ENCODE measurements around the gene ZSCAN21. TPM values are rescaled to one million over a fixed set of nuclear protein-coding genes. Genes with fewer than 3 reads are reported as not detected.

The ZSCAN21 gene
- total RNA-seq, 2 donors from 2014 or later = 14.5 to 20.2 TPM

DNA sequence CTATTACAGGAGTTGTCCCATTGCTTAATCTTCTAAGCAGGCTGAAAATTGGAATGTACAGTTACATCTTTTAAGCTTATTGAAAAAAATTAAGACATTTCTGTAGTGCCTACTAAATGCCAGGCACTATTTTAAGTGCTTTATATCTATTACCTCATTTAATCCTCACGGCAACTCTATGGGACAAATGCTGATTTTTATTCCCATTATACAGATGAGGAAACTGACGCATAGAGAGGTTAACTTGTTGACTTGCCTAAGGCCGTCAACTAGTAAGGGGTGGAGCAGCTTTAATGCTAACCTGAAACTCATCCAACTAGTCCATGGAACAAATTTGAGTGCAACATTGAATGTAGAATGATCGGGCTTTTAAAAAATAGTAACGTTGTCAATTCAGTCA is 31.7 kb upstream of the ZSCAN21 start:
- 56 to 62% methylated on average over 5 of the region's 5 CpGs for WGBS, 2 donors
- ATAC-seq (no peak), DNase-seq (no peak)
- Histone ChIP-seq H3K36me3 (replicated peaks in 1 of 2; ENCODE audit: insufficient read depth in 1 of 2, low read depth in 2 of 2) (no peaks in the 10 kb centered on the region), H3K4me3 (no peak overlapping the region), H3K4me1 (peaks cover 73% of the 10 kb centered on the region), H3K27ac (peak overlapping the region; percentile 77 to 99 (median 98)), H3K27me3 (no peaks in the 10 kb centered on the region), H3K9me3 (no peaks in the 10 kb centered on the region)
- no peak for TF ChIP-seq POLR2A (IDR thresholded peaks at IDR 0.05)
- TF ChIP-seq, protein P1, sequence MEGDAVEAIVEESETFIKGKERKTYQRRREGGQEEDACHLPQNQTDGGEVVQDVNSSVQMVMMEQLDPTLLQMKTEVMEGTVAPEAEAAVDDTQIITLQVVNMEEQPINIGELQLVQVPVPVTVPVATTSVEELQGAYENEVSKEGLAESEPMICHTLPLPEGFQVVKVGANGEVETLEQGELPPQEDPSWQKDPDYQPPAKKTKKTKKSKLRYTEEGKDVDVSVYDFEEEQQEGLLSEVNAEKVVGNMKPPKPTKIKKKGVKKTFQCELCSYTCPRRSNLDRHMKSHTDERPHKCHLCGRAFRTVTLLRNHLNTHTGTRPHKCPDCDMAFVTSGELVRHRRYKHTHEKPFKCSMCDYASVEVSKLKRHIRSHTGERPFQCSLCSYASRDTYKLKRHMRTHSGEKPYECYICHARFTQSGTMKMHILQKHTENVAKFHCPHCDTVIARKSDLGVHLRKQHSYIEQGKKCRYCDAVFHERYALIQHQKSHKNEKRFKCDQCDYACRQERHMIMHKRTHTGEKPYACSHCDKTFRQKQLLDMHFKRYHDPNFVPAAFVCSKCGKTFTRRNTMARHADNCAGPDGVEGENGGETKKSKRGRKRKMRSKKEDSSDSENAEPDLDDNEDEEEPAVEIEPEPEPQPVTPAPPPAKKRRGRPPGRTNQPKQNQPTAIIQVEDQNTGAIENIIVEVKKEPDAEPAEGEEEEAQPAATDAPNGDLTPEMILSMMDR (IDR thresholded peaks at IDR 0.05) = no peak
- intact Hi-C loops (cut with DNase I) = no loop called here

DNA sequence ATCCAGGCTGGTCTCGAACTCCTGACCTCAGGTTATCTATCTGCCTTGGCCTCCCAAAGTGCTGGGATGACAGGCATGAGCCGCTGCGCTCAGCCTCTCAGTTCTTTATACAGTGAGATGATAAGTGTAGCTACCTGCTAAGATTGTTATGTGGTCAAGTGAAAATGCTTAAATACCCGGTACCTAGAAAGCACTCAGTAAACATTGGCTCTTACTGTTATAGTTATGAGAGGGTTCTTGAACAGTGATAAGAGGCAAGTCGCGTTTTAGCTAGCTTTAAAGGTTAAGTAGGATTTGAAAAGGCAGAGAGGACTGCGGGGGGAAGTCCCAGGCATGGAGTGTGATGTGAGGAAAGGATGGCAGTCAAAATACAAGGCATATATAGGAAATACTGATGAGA is 29.7 kb upstream of the ZSCAN21 start:
- DNase-seq = no peak
- H3K4me1 ChIP-seq = peaks cover 83% of the 10 kb centered on the region
- intact Hi-C loops (cut with DNase I) = no loop called here
- no peak for ATAC-seq
- H3K27me3 ChIP-seq = no peaks in the 10 kb centered on the region
- H3K36me3 ChIP-seq (replicated peaks in 1 of 2; ENCODE audit: insufficient read depth in 1 of 2, low read depth in 2 of 2) = peaks cover 0 to 10% of the 10 kb centered on the region in 2 donors
- H3K9me3 ChIP-seq = no peaks in the 10 kb centered on the region
- 23 to 24% methylated on average over 7 of the region's 7 CpGs for WGBS, 2 donors
- TF ChIP-seq, protein P1 (IDR thresholded peaks at IDR 0.05) = no peak
- TF ChIP-seq POLR2A (IDR thresholded peaks at IDR 0.05) = no peak
- H3K27ac ChIP-seq = peak overlapping the region in 3 of 4 donors; percentile 98 to 99 (median 98)
- H3K4me3 ChIP-seq = no peak overlapping the region

DNA sequence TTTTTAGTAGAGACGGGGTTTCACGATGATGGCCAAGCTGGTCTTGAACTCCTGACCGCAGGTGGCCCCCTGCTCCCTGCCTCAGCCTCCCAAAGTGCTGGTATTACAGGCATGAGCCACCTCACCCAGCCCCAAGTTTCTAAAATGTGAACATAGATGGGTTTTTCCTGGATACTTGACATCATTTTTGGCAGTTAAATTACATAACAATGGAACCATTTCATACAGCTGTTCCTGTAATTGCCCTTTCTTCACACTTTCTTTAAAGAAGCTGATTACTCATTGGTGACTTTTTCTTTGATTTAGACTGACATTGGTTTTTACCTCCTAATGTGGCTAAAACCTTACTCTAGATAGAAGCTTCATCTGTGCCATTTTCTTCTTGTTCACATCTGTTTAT is 28.3 kb upstream of the ZSCAN21 start:
- WGBS, 2 donors = 81 to 91% methylated on average over 3 of the region's 3 CpGs
- DNase-seq = no peak
- Histone ChIP-seq H3K27ac (peak overlapping the region in 3 of 4 donors; percentile 73 to 99 (median 81)), H3K27me3 (no peaks in the 10 kb centered on the region), H3K4me3 (no peak overlapping the region), H3K4me1 (peaks cover 79% of the 10 kb centered on the region), H3K9me3 (no peaks in the 10 kb centered on the region), H3K36me3 (replicated peaks in 1 of 2; ENCODE audit: insufficient read depth in 1 of 2, low read depth in 2 of 2) (peaks cover 4 to 18% of the 10 kb centered on the region in 2 donors)
- TF ChIP-seq POLR2A (IDR thresholded peaks at IDR 0.05) = no peak
- TF ChIP-seq, protein P1 (IDR thresholded peaks at IDR 0.05) = no peak
- ATAC-seq = no peak
- intact Hi-C loops (cut with DNase I) = no loop called here

DNA sequence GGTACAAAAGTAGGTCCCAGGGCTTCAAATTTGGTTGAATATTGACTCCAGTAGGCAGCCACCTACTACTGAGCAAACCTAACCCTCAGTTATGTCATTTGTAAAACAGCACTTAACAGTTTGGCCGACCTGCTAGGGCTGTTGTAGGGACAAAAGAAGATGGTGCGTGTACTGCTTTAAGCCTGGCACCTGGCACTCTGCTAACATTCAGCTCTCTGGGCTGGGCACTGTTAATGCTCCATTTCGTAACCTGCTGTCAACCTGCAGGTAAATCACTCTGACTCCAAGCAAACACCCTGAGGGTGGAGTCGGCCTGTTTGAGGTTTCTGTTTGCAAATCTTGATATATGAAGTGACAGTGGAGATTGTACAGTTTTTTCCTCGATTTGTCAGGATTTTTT is 27.0 kb upstream of the ZSCAN21 start:
- Histone ChIP-seq H3K4me1 (peaks cover 66% of the 10 kb centered on the region), H3K27ac (peak overlapping the region; percentile 73 to 99 (median 78)), H3K9me3 (no peaks in the 10 kb centered on the region), H3K4me3 (no peak overlapping the region), H3K27me3 (no peaks in the 10 kb centered on the region), H3K36me3 (replicated peaks in 1 of 2; ENCODE audit: insufficient read depth in 1 of 2, low read depth in 2 of 2) (peaks cover 4 to 24% of the 10 kb centered on the region in 2 donors)
- ATAC-seq (peak; percentile 97), DNase-seq (peak; percentile 84 to 94 (median 88))
- WGBS, 2 donors = 11 to 12% methylated on average over 4 to 5 of the region's 5 CpGs
- peak in 1 of 3 donors; percentile 29 for TF ChIP-seq POLR2A (IDR thresholded peaks at IDR 0.05)
- TF ChIP-seq, protein P1 (IDR thresholded peaks at IDR 0.05) = peak in 1 of 7 experiments; percentile 11
- intact Hi-C loops (cut with DNase I) = no loop called here

DNA sequence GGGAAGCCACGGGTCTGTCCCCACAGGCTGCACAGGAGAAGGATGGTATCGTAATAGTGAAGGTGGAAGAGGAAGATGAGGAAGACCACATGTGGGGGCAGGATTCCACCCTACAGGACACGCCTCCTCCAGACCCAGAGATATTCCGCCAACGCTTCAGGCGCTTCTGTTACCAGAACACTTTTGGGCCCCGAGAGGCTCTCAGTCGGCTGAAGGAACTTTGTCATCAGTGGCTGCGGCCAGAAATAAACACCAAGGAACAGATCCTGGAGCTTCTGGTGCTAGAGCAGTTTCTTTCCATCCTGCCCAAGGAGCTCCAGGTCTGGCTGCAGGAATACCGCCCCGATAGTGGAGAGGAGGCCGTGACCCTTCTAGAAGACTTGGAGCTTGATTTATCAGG is 26.0 kb upstream of the ZSCAN21 start:
- intact Hi-C loops (cut with DNase I) = no loop called here
- no peak overlapping the region for H3K4me3 ChIP-seq
- peaks cover 4 to 26% of the 10 kb centered on the region in 2 donors for H3K36me3 ChIP-seq (replicated peaks in 1 of 2; ENCODE audit: insufficient read depth in 1 of 2, low read depth in 2 of 2)
- WGBS, 2 donors = 65 to 82% methylated on average over 12 of the region's 12 CpGs
- H3K9me3 ChIP-seq = no peaks in the 10 kb centered on the region
- peak overlapping the region; percentile 32 to 99 (median 77) for H3K27ac ChIP-seq
- no peak for DNase-seq
- ATAC-seq = no peak
- TF ChIP-seq, protein P1 (IDR thresholded peaks at IDR 0.05) = no peak
- TF ChIP-seq POLR2A (IDR thresholded peaks at IDR 0.05) = no peak
- no peaks in the 10 kb centered on the region for H3K27me3 ChIP-seq
- peaks cover 57% of the 10 kb centered on the region for H3K4me1 ChIP-seq

Data from body of pancreas (tissue), 4 donors.